HG03457 (cell line): ENCODE measurements around the gene BRD1.
"Not testable (repeated sequence)": the region's sequence is repeated elsewhere in the genome, so short reads cannot be mapped to it uniquely, and the experiment has no call there.

Experiments
- ATAC-seq: cut with Tn5 transposase; IDR thresholded peaks from one replicate; pipeline ENCODE4 v1.9.1; 2021; ENCODE audit warnings: moderate number of reproducible peaks; ENCODE audit not compliant: unreplicated experiment

BRD1 gene

DNA sequence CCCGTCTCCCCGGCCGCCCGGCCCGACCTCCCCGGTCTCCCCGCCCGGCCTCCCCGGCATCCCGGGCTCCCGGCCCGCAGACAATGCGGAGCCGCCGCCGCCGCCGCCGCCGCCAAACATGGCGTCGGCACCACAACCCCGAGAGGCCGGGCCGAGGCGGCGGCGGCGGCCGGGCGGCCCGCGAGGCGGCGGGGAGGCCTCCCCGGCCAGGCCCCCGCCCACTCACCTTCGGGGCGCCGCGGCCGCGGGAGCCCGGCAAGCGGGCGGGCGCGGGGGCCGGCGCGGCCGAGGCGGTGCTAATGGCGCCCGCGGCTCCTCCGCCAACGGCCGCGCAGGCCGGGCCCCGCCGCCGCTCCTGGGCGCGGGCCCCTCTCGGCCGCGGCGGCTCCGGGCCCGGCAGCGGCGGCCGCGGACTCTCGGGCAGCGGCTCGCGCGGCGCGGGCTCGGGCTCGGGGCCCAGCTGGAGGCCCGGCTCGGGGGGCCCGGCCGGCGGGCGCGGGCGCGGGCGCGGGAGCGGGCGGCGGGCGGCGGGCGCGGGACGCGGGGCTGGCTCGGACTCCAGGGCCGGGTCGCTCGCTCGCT lies 311 bp downstream of the BRD1 start:
- no peak for ATAC-seq

DNA sequence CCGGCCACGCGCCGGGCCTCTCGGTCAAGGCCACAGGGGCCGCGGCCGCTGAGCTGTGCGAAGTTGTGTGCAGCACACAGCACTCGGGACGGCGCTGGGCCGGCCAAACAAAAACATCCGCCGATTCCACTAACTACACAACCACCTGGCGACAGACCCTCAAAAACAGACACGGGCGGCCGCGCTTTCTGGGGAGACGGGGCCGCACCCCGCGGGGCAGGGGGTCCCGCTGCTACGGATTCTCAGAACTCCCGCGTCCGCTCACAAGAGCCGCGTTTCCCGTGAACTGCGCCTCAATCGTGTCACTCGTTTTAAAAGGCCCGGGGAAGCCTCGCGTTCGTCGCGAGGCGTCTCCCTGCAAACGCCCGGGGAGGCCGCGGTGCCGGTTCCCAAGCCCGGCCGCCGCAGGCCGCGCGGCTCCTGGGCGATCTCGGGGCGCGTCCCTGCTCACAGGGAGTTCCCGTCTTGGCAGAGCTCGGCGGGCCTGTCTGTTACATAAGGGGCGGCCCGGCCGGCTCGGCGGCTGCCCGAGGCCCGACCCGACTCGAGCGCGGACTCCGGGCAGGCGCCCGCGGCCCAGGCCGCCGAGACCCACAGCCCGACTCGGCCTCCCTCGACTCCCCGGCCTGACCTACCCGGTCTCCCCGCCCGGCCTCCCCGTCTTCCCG lies 936 bp downstream of the BRD1 start:
- ATAC-seq, result no peak

DNA sequence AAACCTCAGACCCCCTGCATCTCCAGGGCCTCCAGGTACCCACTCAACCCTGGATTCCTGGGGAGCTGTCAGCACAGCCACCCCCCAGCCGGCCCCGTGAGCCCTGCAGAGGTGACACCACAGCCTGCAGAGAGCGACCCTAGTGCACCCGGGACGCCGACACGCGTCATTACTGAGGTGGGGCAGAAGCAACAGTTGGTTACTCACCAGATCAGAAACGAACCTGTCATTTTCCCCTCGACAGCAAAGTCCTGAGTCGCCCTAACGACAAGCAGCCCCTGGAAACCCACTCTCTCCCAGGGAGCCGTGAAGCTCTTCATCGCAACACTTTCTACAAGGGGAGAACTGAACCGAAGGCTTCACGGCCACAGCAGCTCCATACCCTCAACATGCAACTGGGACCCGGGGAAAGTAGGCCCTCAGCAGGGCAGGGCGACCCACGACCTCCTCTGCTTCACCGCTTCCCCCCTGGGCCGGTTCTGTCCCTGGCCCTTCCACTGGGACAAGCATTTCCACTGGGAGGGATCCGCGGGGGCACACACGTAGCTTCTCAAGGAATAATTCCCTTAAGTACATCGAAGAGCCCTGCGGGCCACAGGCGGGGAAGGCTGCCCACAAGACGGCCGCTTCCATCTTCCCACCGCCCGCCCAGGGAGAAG lies 1.6 kb downstream of the BRD1 start:
- ATAC-seq, result no peak

DNA sequence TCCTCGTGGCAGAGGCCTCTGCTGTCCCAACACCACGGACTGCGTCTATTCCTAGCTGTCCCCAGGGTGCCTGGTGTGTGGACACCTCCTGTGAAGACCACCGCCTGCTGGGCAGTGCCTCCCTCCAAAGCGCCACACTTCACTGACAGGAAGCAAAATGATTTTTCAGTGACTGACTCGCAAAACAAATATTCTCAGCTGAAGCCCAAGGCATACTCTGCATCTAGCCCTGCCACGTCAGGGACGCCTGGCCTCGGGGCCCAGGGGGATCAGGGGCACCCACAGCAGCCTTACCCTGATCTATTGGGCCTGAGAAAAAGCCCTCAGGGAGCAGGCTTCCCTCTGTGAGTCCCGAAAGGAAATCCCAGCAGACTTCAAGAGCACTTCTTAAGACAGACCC lies 2.2 kb downstream of the BRD1 start:
- ATAC-seq, result no peak

DNA sequence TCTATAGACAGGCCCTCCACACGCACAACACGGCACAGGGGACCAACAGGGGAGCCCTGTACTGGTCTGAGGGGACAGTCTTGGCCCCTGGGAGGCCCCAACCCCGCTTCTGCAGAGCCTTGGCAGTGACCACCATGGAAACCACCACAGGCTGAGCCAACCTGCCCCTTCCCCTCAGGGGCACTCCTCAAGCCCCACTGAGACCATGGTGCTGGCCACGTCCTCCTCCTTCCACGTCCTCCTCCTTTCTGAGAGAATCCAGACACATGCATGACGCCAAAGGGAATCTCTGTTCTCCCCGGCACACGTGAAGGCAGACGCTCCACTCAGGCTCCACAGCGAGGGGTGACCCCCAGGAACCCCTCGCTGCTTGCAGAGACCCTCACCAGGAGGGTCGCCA lies 2.7 kb downstream of the BRD1 start:
- no peak for ATAC-seq

DNA sequence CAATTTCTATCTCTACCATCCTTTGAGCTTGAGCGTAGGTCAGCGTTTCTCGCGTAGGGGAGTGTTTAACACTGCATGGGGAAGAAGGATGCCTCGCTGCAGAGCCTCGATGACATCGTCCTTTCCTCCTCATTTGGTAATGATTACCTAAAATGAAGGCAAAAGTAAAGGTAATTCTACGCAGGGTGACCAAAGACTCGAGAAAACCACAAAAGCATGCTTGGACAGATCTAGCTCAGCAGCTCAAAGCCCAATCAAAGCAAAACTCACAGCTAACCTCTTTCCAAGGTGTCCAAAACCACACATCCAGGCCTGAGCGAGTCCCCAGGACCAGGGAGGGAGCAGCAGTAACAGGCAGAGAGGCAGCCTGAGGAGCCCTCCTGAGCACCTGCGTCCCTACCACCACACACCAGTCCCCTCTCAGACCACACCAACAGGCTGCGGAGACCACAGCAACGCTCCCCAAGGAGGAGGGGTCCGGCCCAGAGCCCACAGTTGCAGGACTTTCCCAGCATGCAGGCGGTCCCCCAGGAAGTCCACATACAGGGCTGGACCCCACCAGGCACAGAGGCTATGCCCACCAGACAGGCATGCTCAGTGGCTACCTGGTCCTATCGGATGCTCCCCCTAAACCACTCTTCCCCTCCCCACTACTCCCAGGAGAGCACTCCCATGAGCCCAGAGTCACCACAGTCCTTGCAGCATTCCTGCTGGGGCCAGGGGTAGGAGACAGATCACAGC lies 3.3 kb downstream of the BRD1 start:
- ATAC-seq, result no peak

DNA sequence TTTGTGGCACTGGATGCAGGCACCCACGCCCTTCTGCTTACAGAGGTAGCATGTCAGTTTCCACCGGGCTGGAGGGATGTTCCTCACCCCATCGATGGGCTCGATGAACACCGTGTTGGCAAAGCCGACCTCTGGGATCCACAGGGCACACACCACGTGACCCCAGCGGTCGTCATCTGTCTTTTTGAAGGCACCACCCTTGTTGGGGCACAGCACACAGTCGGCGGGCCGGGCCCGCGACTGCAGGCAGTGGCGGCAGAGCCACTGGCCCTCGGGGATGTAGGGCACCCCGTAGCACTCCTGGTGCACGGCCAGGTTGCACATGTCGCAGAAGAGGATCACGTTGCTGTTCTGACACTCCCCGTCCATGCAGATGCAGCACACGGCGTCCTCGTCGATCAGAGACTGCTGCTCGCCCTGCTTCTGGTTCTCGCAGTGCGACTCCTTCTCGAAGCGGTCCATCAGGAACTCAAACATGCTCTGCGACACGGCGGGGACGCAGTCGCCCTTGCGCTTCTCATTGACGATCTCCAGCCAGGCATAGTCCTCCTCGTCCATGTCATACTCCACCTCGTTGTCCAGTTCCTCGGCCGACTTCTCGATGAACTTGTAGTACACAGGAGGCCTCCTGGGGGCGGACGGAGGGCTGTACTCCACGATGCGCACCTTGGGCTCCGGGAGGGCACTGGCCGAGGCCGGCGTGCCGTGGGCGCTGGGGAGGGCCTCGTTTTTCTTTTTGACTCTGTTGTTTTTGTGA lies 4.2 kb downstream of the BRD1 start:
- no peak for ATAC-seq

DNA sequence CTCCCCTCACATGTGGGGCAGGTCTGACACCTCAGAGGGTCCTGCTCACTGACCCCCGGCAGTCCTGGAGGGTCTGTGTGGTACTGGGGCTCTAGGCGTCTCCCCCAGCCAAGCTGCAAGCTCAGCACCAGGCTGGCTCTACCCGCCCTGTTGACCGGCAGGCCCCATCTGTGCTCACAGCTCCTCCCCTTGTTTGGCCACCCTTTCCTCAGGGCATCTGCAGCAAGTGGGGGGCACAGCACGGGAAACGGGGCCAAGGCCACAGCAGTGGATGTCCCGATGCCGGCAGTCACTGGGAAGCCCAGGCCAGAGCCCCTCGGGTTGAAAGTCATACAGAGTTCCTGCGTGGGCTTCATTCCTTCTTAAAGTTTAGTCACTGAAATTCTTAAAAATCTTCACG lies 5.9 kb downstream of the BRD1 start:
- ATAC-seq, result not testable (repeated sequence)

DNA sequence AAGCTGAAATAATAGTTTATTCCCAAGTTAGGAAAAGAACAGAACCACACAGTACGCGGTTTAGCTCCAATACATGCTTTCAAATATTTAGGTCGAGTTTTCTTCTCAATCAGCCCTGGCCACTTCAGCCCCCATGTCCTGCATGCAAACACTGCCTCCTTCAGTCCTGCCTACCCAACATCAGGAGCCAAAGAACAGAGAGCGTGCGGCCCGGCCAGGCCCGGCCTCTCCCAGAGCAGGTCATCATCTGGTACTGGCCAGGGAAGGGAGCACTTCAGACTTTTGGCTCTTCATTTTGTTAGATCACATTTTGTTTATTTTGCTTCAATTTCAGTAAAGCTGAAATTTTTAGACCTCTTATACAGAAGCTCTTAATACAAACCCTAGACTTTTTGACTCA lies 6.7 kb downstream of the BRD1 start:
- no peak for ATAC-seq

DNA sequence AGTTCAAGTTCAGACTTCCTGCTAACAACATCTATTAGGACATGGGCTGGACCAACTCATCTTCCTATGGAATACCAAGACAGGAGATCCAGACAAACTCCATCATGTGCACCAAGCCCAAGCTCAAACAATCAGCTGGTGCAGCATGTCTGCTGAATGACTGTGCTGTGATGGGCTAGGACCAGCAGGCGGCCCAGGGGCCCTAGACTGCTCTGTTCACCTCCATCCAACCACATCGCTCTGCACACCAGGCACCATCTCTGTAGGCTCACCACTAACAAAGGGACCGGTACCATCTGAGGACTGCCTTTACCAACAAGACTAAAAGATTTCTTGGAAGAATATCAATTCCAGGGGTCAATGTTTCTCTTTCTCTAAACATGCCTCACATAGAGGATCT lies 10.3 kb downstream of the BRD1 start:
- no peak for ATAC-seq

DNA sequence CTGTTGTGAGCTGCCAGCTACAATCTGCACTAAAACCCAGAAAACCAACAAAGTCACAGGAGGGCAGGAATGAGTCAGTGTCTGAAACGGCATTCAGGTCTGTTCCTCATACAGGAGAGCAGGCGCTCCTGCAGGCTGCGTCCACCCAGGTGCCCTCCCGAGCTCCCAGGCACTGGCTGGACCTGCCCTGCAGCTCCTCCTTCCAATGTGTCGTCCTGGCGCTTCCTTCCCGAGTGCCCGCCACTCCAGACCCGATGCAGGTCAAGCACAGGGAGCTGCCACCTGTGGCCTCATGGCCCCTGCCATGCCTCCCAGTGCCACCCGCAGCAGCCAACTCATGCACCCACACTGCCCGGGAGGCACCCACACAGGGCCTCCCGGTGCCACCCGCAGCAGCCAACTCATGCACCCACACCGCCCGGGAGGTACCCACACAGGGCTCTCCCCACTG lies 12.0 kb downstream of the BRD1 start:
- ATAC-seq, result no peak

DNA sequence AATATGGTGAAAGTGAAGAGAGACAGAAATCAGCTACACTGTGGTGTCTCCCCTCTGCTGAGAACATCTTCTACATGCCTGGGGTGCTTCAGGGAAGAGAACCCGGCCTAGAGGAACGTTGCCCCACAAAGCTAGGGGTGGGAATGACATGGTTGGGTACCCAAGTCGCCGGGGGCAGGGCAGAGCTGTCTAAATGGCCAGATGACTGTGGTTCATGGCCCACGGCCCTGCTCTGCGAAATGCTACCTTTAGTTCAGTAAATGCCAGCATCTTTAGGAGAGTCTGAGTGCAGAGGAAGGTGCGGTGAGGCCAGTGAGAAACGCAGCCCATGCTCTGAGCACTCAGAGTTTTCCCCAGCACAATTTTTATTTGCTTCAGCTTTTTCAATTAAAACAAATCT lies 12.8 kb downstream of the BRD1 start:
- no peak for ATAC-seq

DNA sequence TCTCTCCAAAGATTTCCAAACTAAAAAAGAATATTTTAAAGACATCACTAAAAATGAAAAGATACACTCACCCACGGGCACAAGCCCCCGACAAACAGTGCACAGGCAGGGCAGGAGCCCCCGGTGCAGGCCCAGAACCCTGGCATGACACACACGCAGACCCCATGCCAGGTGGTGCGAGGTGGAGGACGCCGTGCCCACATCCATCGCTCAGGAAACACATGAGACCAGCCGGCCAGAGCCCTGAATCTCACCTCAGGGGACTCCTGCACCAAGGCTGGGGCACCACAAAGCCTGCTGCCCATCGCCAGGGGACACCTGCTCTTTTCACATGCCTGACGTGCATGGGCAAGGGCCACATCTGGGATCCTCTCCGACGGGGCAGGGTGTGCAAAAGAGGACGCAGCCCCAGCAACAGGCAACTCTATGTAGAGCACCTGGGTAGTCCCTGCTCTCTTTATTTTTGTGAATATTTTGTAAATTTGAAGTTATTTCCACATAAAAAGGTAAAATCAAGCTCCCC lies 13.4 kb downstream of the BRD1 start:
- ATAC-seq, result no peak

DNA sequence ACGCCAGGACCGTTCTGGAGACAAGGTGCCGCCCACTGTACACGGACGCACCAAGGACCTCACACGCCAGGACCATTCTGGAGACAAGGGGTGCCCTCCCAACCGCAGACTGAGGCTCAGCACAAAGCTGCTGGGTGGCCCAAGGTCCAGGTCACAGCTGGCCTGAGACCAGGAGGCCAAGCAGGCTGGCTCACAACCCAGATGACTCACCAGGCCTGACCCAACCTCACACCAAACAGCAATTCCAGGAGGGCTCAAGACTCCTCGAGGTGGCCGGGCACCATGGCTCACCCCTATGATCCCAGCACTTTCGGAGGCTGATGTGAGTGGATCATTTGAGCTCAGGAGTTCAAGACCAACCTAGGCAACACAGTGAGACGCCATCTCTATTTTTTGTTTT lies 14.8 kb downstream of the BRD1 start:
- ATAC-seq, result no peak

DNA sequence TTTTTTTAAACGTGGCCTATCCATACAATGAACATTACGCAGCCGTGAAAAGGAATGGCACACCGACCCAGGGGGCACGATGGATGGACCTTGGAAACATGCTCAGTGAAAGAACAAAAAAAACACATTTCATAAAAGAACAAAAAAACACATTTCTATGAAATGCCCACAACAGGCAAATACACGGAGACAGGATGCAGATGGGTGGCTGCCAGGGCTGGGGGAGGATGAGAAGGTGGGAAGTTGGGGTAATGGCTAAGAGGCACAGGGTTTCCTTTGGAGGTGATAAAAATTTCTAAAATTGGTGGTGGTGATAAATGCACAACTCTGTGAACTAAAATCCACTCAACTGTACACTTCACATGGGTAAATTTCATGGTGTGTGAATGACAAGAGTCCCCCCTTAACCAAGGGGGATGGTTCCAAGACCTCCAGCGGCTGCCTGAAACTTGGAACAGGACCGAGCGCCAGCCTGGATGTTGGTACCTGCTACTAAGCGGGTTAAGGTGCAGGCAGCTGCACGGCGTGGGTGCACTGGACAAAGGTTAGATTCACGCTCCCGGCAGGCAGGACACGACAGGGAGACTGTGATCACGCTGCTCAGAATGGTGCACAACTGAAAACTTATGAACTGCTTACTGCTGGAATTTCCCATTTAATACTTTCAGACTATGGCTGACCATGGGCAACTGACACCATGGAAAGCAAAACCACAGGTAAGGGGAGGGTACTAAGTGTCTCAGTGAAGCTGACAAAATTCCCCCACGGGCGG lies 16.5 kb downstream of the BRD1 start:
- no peak for ATAC-seq

DNA sequence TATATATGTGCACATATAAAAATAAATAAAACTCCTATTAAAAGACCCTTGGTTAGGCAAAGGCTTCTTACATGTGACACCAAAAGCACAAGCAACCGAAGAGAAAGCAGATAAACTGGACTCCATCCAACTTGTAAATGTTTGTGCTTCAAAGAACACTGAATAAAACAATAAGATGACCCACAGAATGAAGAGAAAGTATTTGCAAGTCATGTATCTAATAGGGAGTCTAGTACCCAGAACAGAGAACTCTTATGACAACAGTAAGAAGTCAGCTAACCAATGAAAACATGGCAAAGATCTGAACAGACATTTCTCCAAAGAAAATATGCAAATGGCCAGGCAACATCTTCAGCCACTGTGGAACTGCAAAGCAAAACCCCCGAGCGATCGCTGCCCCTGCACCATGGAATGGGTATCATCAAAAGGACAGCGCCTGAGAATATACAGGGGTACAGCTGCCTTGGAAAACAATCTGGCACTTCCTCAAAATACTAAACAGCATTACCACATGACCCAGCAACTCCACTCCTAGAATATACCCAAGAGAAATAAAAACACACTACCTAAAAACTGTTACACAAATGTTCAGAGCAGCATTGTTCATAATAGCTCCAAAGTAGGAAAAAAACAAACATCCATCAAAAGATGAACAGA lies 17.2 kb downstream of the BRD1 start:
- ATAC-seq, result no peak

DNA sequence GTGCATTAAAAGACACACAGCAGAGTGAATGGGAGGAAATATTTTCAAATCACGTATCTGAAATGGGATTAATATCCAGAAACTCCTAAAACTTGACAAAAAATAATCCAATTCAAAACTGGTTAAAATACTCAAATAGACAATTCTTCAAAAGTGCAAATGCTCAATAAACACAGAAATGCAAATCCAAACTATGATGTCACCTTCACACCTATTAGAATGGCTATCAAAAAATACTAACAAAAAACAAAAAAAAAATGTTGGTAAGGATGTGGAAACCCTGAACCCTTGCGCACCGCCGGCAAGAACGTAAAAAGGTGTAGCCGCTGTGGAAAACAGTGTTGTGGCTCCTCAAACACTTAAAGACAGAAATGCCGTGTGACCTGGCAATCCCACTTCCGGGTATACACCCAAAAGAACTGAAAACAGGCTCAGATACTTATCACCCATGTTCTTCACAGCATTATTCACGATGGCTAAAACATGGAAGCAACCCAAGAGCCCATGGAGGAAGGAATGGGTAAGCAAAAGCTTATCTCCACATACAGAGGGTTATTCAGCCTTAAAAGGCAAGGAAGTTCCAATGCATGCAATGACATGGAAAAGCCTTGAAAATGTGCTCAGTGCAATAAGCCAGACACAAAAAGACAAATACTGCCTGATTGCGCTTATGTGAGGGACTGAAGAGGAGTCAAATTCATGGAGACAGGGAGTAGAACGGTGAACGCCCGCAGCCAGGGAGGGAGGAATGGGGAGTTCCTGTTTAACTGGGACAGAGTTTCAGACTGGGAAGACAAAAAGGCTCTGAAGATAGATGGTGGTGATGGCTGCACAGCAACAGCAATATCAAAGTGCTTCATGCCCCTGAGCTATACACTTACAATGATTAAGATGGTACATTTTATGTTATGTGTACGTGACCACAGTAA lies 19.6 kb downstream of the BRD1 start:
- ATAC-seq, result no peak

DNA sequence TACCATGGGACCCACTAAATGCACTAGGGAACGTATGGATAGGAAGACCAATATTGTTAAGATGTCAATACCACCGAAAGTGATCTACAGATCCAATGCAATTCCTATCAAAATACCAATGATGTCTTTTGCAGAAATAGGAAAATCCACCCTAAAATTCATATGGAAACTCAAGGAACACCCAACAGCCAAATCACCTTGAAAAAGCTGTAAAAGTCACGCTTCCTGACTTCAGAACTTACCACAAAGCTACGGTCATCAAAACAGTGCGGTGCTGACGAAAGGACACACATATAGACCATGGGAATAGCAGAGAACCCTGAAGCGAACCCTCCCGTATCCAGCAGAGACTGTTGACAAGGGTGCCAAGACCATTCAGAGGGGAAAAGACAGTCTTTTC lies 20.5 kb downstream of the BRD1 start:
- no peak for ATAC-seq
